VCaP (cell line): ENCODE measurements around the gene LYST.
"Not testable (repeated sequence)": the region's sequence is repeated elsewhere in the genome, so short reads cannot be mapped to it uniquely, and the experiment has no call there.

Experiments used
- H3K27ac ChIP-seq: fragments of 450-650 bp; 2 replicates; pipeline ENCODE4 v1.5.1; 2017
- TF ChIP-seq, protein P1 (sequence below): fragments of 450-650 bp; conservative IDR thresholded peaks from 2 replicates; pipeline ENCODE4 v1.5.1; 2017; ENCODE audit warnings: mild to moderate bottlenecking, moderate library complexity

LYST gene

GRCh38 chr1:235853653-235854052 lies 13.1 kb downstream of the LYST start:
- TF ChIP-seq, protein P1, sequence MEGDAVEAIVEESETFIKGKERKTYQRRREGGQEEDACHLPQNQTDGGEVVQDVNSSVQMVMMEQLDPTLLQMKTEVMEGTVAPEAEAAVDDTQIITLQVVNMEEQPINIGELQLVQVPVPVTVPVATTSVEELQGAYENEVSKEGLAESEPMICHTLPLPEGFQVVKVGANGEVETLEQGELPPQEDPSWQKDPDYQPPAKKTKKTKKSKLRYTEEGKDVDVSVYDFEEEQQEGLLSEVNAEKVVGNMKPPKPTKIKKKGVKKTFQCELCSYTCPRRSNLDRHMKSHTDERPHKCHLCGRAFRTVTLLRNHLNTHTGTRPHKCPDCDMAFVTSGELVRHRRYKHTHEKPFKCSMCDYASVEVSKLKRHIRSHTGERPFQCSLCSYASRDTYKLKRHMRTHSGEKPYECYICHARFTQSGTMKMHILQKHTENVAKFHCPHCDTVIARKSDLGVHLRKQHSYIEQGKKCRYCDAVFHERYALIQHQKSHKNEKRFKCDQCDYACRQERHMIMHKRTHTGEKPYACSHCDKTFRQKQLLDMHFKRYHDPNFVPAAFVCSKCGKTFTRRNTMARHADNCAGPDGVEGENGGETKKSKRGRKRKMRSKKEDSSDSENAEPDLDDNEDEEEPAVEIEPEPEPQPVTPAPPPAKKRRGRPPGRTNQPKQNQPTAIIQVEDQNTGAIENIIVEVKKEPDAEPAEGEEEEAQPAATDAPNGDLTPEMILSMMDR: no peak
- no peak overlapping the region for H3K27ac ChIP-seq

DNA sequence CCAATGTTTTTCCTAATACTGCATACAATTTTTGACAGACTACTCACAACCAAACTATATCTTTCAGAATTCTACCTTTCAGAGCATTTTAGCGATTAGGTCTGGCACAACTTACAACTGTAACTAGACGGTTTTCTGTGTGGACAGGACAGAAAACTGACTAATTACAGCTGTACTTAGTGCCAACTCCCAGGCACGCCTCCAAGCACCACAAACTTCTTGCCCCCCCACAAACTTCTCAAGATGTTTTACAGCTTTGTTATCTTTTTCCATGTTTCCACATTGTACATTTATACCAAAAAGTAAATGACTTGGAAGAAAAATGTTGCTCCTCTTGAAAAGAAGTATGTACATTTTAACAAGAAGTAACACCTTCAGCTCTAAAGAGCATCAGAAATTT lies 13.8 kb downstream of the LYST start:
- no peak overlapping the region for H3K27ac ChIP-seq
- TF ChIP-seq, protein P1: no peak

DNA sequence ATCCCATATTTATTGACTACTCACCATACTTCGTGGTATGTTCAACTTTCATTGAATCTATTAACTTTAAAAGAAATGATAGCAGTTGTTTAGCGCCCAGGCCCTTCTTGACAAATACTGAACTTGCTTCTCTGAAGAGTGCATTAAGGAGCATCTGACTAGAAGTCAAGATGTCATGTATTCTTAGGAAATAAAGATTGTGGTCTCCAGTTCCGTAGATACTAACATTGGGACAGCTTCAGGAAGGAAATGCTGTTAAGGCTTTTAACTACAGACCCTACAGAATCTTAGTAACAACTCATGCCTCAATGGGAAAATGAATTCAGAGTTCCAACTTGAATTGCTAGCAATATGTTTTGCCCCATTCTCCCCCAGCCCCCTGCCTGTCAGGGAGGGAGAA lies 14.8 kb downstream of the LYST start:
- no peak overlapping the region for H3K27ac ChIP-seq
- TF ChIP-seq, protein P1: no peak

DNA sequence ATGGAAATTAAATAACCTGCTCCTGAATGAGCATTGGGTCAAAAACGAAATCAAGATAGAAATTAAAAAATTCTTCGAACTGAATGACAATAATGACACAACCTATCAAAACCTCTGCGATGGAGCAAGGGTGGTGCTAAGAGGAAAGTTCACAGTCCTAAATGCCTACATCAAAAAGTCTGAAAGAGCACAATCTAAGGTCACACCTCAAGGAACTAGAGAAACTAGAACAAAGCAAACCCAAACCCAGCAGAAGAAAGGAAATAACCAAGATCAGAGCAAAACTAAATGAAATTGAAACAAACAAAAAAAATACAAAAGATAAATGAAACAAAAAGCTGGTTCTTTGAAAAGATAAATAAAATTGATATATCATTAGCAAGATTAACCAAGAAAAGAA lies 18.5 kb downstream of the LYST start:
- not testable (repeated sequence) for H3K27ac ChIP-seq

GRCh38 chr1:235845656-235846107 lies 21.0 kb downstream of the LYST start:
- H3K27ac ChIP-seq: not testable (repeated sequence)

GRCh38 chr1:235844776-235845175 lies 21.9 kb downstream of the LYST start:
- TF ChIP-seq, protein P1: no peak

DNA sequence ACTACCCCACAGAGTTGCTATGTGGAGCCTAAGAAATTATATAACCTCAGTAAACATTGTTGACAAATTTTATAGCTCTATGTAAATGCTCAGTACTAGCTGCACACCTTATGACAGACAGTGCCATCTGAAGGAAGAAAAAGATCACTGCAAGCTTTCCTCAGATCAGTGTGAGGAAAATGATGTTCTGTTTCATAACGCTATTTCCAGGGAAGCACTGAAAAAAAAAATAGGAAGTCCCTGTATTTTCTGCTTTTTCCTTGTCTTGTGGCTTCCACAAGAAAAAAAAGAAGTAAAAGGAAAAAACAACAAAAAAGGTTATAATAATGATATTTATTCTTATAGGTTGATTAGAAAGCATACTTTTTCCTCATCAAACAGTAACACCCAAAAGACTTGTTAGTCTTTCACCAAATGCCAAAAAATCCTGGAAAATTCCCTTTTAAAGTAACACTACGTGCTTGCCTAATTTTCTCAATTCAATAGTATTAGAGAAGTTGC lies 23.2 kb downstream of the LYST start:
- no peak overlapping the region for H3K27ac ChIP-seq
- TF ChIP-seq, protein P1: peak; percentile 87

More at GRCh38 chr1:235844776-235845175, 21.9 kb downstream of the LYST start:
- H3K27ac ChIP-seq: no peak overlapping the region

GRCh38 chr1:235841938-235842545 lies 24.7 kb downstream of the LYST start:
- TF ChIP-seq, protein P1: no peak
- H3K27ac ChIP-seq: no peak overlapping the region
